Measurements from ENCODE around the gene C6. TPM values are rescaled to one million over a fixed set of nuclear protein-coding genes. Genes with fewer than 3 reads are reported as not detected.

The C6 gene
- total RNA-seq, 1 experiment from 2014 or later, result not detected

DNA sequence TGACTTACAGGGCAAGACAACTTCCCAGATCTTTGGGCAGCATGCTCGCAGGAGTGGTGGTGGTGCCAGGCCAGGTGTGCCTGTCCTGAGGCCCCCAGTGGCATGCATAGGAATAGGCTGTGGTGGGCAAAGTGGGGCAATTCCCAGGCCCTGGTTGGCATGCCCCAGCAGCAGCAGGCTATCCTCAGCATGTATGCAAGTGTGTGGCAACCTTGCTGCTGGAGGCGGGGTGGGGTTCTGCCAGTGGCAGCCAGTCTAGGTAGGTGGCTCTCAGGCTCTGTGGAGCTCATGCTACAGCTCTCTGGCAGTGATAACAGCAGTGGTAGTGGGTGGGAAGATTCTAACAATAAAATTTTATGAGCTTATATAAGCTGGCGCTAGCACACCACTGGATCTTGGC lies 27.7 kb upstream of the C6 start:
- H2AK5ac ChIP-seq (ENCODE audit: insufficient read length, low read length), result no peak overlapping the region
- no CpG with 5 or more reads among the region's 3 CpGs for WGBS (ENCODE audit: extremely low coverage, insufficient read length, low lambda C conversion rate)
- H2AFZ ChIP-seq (ENCODE audit: low read length), result no peak overlapping the region
- no peak overlapping the region for H3K27ac ChIP-seq (ENCODE audit: insufficient read length, low read depth, low read length)
- no peak overlapping the region for H2BK120ac ChIP-seq (ENCODE audit: low read depth, low read length, poor library complexity, severe bottlenecking)
- H3K18ac ChIP-seq (ENCODE audit: insufficient read length, low read depth, low read length), result no peak overlapping the region
- H2BK5ac ChIP-seq (ENCODE audit: insufficient read length, low read length), result no peak overlapping the region
- H3K9ac ChIP-seq (ENCODE audit: extremely low read depth, insufficient read length, low read length), result no peak overlapping the region
- no peaks in the 10 kb centered on the region for H3K23me2 ChIP-seq (ENCODE audit: insufficient read length, low read depth, low read length, poor library complexity, severe bottlenecking)
- H3K79me1 ChIP-seq (ENCODE audit: insufficient read depth, low read depth, low read length, poor library complexity, severe bottlenecking), result no peaks in the 10 kb centered on the region
- H3K79me2 ChIP-seq (ENCODE audit: insufficient read depth, low read length), result no peaks in the 10 kb centered on the region
- H3K4me1 ChIP-seq (ENCODE audit: insufficient read depth, low read length), result no peaks in the 10 kb centered on the region
- no peaks in the 10 kb centered on the region for H4K20me1 ChIP-seq (ENCODE audit: control insufficient read depth, insufficient read depth, insufficient read length)
- no peak overlapping the region for H3K14ac ChIP-seq (ENCODE audit: insufficient read depth, low read length)
- Mint-ChIP-seq H3K27me3 (ENCODE audit: low read depth) (no peaks in the 10 kb centered on the region), H3K9me3 (peaks cover 0 to 6% of the 10 kb centered on the region in 2 experiments; a peak in 4 of 5 replicates), H3K4me3 (no peak overlapping the region), H3K27ac (no peak overlapping the region; a peak in 1 of 7 replicates), H3K4me1 (no peaks in the 10 kb centered on the region), H3K36me3 (ENCODE audit: insufficient read depth in 1 of 3, low read depth in 3 of 3) (no peaks in the 10 kb centered on the region)
- H2BK15ac ChIP-seq (ENCODE audit: low read depth, low read length), result no peak overlapping the region
- no peak overlapping the region for H3K4ac ChIP-seq (ENCODE audit: low read depth, low read length)
- no peak overlapping the region for H2BK12ac ChIP-seq (ENCODE audit: insufficient read length, low read depth, low read length)
- H4K5ac ChIP-seq (ENCODE audit: insufficient read length, low read depth, low read length), result no peak overlapping the region
- no peaks in the 10 kb centered on the region for H3K9me3 ChIP-seq (ENCODE audit: control insufficient read depth, low read depth, low read length)
- H3K27me3 ChIP-seq (ENCODE audit: insufficient read depth, low read length), result no peaks in the 10 kb centered on the region
- no peak overlapping the region for H4K91ac ChIP-seq (ENCODE audit: insufficient read length, low read depth, low read length)
- TF ChIP-seq, protein P1, sequence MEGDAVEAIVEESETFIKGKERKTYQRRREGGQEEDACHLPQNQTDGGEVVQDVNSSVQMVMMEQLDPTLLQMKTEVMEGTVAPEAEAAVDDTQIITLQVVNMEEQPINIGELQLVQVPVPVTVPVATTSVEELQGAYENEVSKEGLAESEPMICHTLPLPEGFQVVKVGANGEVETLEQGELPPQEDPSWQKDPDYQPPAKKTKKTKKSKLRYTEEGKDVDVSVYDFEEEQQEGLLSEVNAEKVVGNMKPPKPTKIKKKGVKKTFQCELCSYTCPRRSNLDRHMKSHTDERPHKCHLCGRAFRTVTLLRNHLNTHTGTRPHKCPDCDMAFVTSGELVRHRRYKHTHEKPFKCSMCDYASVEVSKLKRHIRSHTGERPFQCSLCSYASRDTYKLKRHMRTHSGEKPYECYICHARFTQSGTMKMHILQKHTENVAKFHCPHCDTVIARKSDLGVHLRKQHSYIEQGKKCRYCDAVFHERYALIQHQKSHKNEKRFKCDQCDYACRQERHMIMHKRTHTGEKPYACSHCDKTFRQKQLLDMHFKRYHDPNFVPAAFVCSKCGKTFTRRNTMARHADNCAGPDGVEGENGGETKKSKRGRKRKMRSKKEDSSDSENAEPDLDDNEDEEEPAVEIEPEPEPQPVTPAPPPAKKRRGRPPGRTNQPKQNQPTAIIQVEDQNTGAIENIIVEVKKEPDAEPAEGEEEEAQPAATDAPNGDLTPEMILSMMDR (conservative IDR thresholded peaks at IDR 0.05), result no peak
- no peak overlapping the region for H4K8ac ChIP-seq (replicated peaks; ENCODE audit: insufficient read length, low read depth, low read length)
- no peak overlapping the region for H3K23ac ChIP-seq (ENCODE audit: insufficient read length, low read depth, low read length)
- H2BK20ac ChIP-seq (ENCODE audit: low read depth, low read length, poor library complexity, severe bottlenecking), result no peak overlapping the region
- H3K56ac ChIP-seq (ENCODE audit: insufficient read length, low read depth, low read length), result no peak overlapping the region
- no peak overlapping the region for H3T11ph ChIP-seq (ENCODE audit: low read length)
- DNase-seq, result no peak
- no peak overlapping the region for H3K4me2 ChIP-seq (ENCODE audit: insufficient read depth, insufficient read length, low read length)
